H9 (cell line): ENCODE measurements around the gene RAB31. TPM values are rescaled to one million over a fixed set of nuclear protein-coding genes. Genes with fewer than 3 reads are reported as not detected.

ENCODE experiments used
- DNase-seq: peaks from one replicate; pipeline ENCODE4 v3.0.0-alpha.2; 2017
- H2AFZ ChIP-seq: one replicate; pipeline ENCODE4 v1.6.1; 2013; ENCODE audit warnings: mild to moderate bottlenecking, low read length, control low read depth, moderate library complexity
- H2AK5ac ChIP-seq: 2 replicates; pipeline ENCODE4 v1.6.1; 2013; ENCODE audit warnings: low read length, control low read depth, mixed read lengths; ENCODE audit not compliant: insufficient read length
- H2BK120ac ChIP-seq: one replicate; pipeline ENCODE4 v1.6.1; 2013; ENCODE audit warnings: low read depth, mild to moderate bottlenecking, low read length, control low read depth, inconsistent platforms; ENCODE audit not compliant: poor library complexity, severe bottlenecking
- H2BK12ac ChIP-seq: 2 replicates; pipeline ENCODE4 v1.6.1; 2013; ENCODE audit warnings: low read length, control low read depth, mixed read lengths, low read depth; ENCODE audit not compliant: insufficient read length
- H2BK15ac ChIP-seq: 2 replicates; pipeline ENCODE4 v1.6.1; 2013; ENCODE audit warnings: low read depth, low read length, control low read depth
- H2BK20ac ChIP-seq: one replicate; pipeline ENCODE4 v1.6.1; 2013; ENCODE audit warnings: low read depth, mild to moderate bottlenecking, low read length, control low read depth, inconsistent platforms; ENCODE audit not compliant: poor library complexity, severe bottlenecking
- H2BK5ac ChIP-seq: 2 replicates; pipeline ENCODE4 v1.6.1; 2013; ENCODE audit warnings: low read length, control low read depth, mixed read lengths; ENCODE audit not compliant: insufficient read length
- H3K14ac ChIP-seq: 2 replicates; pipeline ENCODE4 v1.6.1; 2013; ENCODE audit warnings: low read length, control low read depth; ENCODE audit not compliant: insufficient read depth
- H3K18ac ChIP-seq: 2 replicates; pipeline ENCODE4 v1.6.1; 2013; ENCODE audit warnings: low read depth, mild to moderate bottlenecking, mixed read lengths, low read length, control low read depth; ENCODE audit not compliant: insufficient read length
- H3K23ac ChIP-seq: 2 replicates; pipeline ENCODE4 v1.6.1; 2013; ENCODE audit warnings: low read length, control low read depth, mixed read lengths, low read depth; ENCODE audit not compliant: insufficient read length
- H3K23me2 ChIP-seq: 2 replicates; pipeline ENCODE4 v1.6.1; 2013; ENCODE audit warnings: low read depth, mild to moderate bottlenecking, mixed read lengths, low read length, control low read depth; ENCODE audit not compliant: insufficient read length, poor library complexity, severe bottlenecking
- H3K27ac ChIP-seq: 2 replicates; pipeline ENCODE4 v1.5.1; 2013; ENCODE audit warnings: low read length, control low read depth, mixed read lengths, low read depth; ENCODE audit not compliant: insufficient read length
- H3K27me3 ChIP-seq: 2 replicates; pipeline ENCODE4 v1.6.1; 2013; ENCODE audit warnings: low read length, control low read depth, inconsistent platforms; ENCODE audit not compliant: insufficient read depth
- H3K4ac ChIP-seq: 2 replicates; pipeline ENCODE4 v1.6.1; 2013; ENCODE audit warnings: low read depth, mild to moderate bottlenecking, control low read depth, inconsistent platforms, low read length, moderate library complexity
- H3K4me1 ChIP-seq: 2 replicates; pipeline ENCODE4 v1.6.1; 2013; ENCODE audit warnings: low read length, control low read depth, inconsistent platforms; ENCODE audit not compliant: insufficient read depth
- H3K4me2 ChIP-seq: 2 replicates; pipeline ENCODE4 v1.6.1; 2013; ENCODE audit warnings: low read length, control low read depth, mixed read lengths; ENCODE audit not compliant: insufficient read length, insufficient read depth
- H3K56ac ChIP-seq: 2 replicates; pipeline ENCODE4 v1.6.1; 2013; ENCODE audit warnings: low read depth, mild to moderate bottlenecking, mixed read lengths, low read length, control low read depth; ENCODE audit not compliant: insufficient read length
- H3K79me1 ChIP-seq: 2 replicates; pipeline ENCODE4 v1.6.1; 2013; ENCODE audit warnings: low read depth, mild to moderate bottlenecking, moderate library complexity, low read length, control low read depth, inconsistent platforms; ENCODE audit not compliant: insufficient read depth, poor library complexity, severe bottlenecking
- H3K79me2 ChIP-seq: 2 replicates; pipeline ENCODE4 v1.6.1; 2013; ENCODE audit warnings: low read length, control low read depth, inconsistent platforms; ENCODE audit not compliant: insufficient read depth
- H3K9ac ChIP-seq: 2 replicates; pipeline ENCODE4 v1.6.1; 2013; ENCODE audit warnings: low read length, control low read depth, mixed read lengths; ENCODE audit not compliant: insufficient read length; ENCODE audit errors: extremely low read depth
- H3K9me3 ChIP-seq: one replicate; pipeline ENCODE4 v1.6.1; 2013; ENCODE audit warnings: low read depth, low read length, inconsistent platforms; ENCODE audit not compliant: control insufficient read depth
- H3T11ph ChIP-seq: one replicate; pipeline ENCODE4 v1.6.1; 2013; ENCODE audit warnings: mild to moderate bottlenecking, low read length, control low read depth, inconsistent platforms
- H4K20me1 ChIP-seq: one replicate; pipeline ENCODE4 v1.6.1; 2013; ENCODE audit not compliant: control insufficient read depth, insufficient read length, insufficient read depth
- H4K5ac ChIP-seq: 2 replicates; pipeline ENCODE4 v1.6.1; 2013; ENCODE audit warnings: low read depth, mild to moderate bottlenecking, mixed read lengths, low read length, control low read depth; ENCODE audit not compliant: insufficient read length
- H4K8ac ChIP-seq: replicated peaks from 2 replicates; pipeline ENCODE4 v1.6.1; 2013; ENCODE audit warnings: low read length, control low read depth, mixed read lengths, low read depth; ENCODE audit not compliant: insufficient read length
- H4K91ac ChIP-seq: 2 replicates; pipeline ENCODE4 v1.6.1; 2013; ENCODE audit warnings: low read depth, mild to moderate bottlenecking, moderate library complexity, mixed read lengths, low read length, control low read depth; ENCODE audit not compliant: insufficient read length
- H3K27ac Mint-ChIP-seq, 3 experiments: 2 replicates in 2 of 3; 3 replicates in 1 of 3; pipeline ENCODE4 v1.8.0; 2020 to 2021; ENCODE audit warnings: mixed read lengths in 3 of 3, mild to moderate bottlenecking in 1 of 3, moderate library complexity in 1 of 3
- H3K27me3 Mint-ChIP-seq: 2 replicates; pipeline ENCODE4 v1.8.0; 2021; ENCODE audit warnings: low read depth, mild to moderate bottlenecking, moderate library complexity, mixed read lengths
- H3K36me3 Mint-ChIP-seq, 3 experiments: 2 replicates in 2 of 3; 3 replicates in 1 of 3; pipeline ENCODE4 v1.8.0; 2020 to 2021; ENCODE audit warnings: low read depth in 3 of 3, mixed read lengths in 3 of 3; ENCODE audit not compliant: insufficient read depth in 1 of 3
- H3K4me1 Mint-ChIP-seq, 2 experiments: 2 replicates each; pipeline ENCODE4 v1.8.0; 2020; ENCODE audit warnings: mixed read lengths in 2 of 2
- H3K4me3 Mint-ChIP-seq, 2 experiments: 2 replicates in 1 of 2; 3 replicates in 1 of 2; pipeline ENCODE4 v1.8.0; 2020 to 2021; ENCODE audit warnings: mild to moderate bottlenecking in 2 of 2, mixed read lengths in 2 of 2, moderate library complexity in 1 of 2
- H3K9me3 Mint-ChIP-seq, 2 experiments: 2 replicates in 1 of 2; 3 replicates in 1 of 2; pipeline ENCODE4 v1.8.0; 2020; ENCODE audit warnings: mild to moderate bottlenecking in 2 of 2, mixed read lengths in 2 of 2, moderate library complexity in 1 of 2
- CTCF ChIP-seq: fragments of 200-600 bp; sonication (generic); conservative IDR thresholded peaks from 3 replicates; pipeline ENCODE4 v1.8.0; 2021; ENCODE audit warnings: antibody characterized with exemption, mild to moderate bottlenecking
- WGBS: extraction: QIAGEN DNeasy Blood & Tissue Kit; methylation state at CpG from one replicate; pipeline ENCODE4 v1.1.7; 2013; ENCODE audit warnings: missing lambda C conversion rate, low lambda C conversion rate, mixed read lengths; ENCODE audit not compliant: insufficient read length; ENCODE audit errors: extremely low coverage; 5-methylcytosine and 5-hydroxymethylcytosine counted together
- total RNA-seq: library from RNA; stranded (reverse); gene quantifications from 2 replicates; pipeline ENCODE4 v1.2.1, GENCODE V29; 2021

RAB31 gene
- total RNA-seq, 1 experiment from 2014 or later: 22.4 TPM

DNA sequence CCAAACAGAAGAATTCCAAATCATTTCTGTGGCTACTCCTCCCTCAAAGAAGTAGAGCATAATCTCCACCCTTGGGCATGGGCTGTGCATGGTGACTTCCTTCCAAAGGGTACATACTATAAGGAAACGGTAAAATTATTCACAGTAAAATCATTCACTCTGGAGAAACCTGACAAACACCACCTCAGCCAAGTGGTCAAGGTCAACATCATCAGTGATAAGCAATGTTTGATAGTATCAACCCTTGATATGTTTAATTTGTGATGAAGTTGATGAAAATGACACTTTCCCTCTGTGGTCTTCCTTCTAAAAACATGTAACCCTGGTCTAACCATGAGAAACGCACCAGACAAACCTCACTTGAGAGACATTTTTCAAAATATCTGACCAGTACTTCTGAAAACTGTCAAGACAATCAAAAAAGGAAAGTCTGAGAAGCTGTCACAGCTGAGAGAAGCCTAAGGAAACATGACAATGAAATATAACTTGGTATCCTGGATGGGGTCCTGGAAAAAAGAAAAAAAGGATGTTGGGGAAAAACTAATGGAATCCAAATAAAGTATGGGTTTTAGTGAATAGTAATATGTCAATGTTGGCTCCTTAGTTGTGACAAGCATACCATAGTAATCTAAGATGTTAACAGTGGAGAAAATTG, 168.2 kb downstream of the RAB31 start:
- H3K79me1 ChIP-seq: no peaks in the 10 kb centered on the region
- no peaks in the 10 kb centered on the region for H3K27me3 ChIP-seq
- no peaks in the 10 kb centered on the region for H4K20me1 ChIP-seq
- Mint-ChIP-seq H3K9me3 (no peaks in the 10 kb centered on the region), H3K27me3 (no peaks in the 10 kb centered on the region), H3K4me1 (peaks cover 12 to 16% of the 10 kb centered on the region in 2 experiments), H3K36me3 (no peaks in the 10 kb centered on the region), H3K27ac (no peak overlapping the region), H3K4me3 (no peak overlapping the region)
- no peak for DNase-seq
- H3K9ac ChIP-seq: no peak overlapping the region
- H3K18ac ChIP-seq: no peak overlapping the region
- no peak for TF ChIP-seq CTCF
- H3K23me2 ChIP-seq: no peaks in the 10 kb centered on the region
- H3K4me1 ChIP-seq: peaks cover under 1% of the 10 kb centered on the region; the same call in 1 of the 2 replicates
- no peak overlapping the region for H2BK20ac ChIP-seq
- H2BK5ac ChIP-seq: no peak overlapping the region
- no peak overlapping the region for H4K5ac ChIP-seq
- no peaks in the 10 kb centered on the region for H3K9me3 ChIP-seq
- no peak overlapping the region for H3K23ac ChIP-seq
- no peak overlapping the region for H2BK120ac ChIP-seq
- no peak overlapping the region for H4K8ac ChIP-seq
- H3K79me2 ChIP-seq: no peaks in the 10 kb centered on the region
- no CpG with 5 or more reads among the region's 2 CpGs for WGBS
- no peak overlapping the region for H2BK15ac ChIP-seq
- H2BK12ac ChIP-seq: peak overlapping the region; percentile 35
- H2AFZ ChIP-seq: no peak overlapping the region
- no peak overlapping the region for H4K91ac ChIP-seq
- no peak overlapping the region for H3K4ac ChIP-seq
- no peak overlapping the region for H3K27ac ChIP-seq
- no peak overlapping the region for H3K56ac ChIP-seq
- no peak overlapping the region for H3K14ac ChIP-seq
- H2AK5ac ChIP-seq: no peak overlapping the region
- no peak overlapping the region for H3T11ph ChIP-seq
- H3K4me2 ChIP-seq: no peak overlapping the region
